Measurements from ENCODE around the gene ENTPD2. TPM values are rescaled to one million over a fixed set of nuclear protein-coding genes. Genes with fewer than 3 reads are reported as not detected.

The ENTPD2 gene
- total and polyA plus RNA-seq, 9 of the 15 experiments (the other 6 are each of a cell fraction or from before 2014, with no cell fraction given) = 0.04 to 0.60 (median 0.14) TPM; not detected in 4

DNA sequence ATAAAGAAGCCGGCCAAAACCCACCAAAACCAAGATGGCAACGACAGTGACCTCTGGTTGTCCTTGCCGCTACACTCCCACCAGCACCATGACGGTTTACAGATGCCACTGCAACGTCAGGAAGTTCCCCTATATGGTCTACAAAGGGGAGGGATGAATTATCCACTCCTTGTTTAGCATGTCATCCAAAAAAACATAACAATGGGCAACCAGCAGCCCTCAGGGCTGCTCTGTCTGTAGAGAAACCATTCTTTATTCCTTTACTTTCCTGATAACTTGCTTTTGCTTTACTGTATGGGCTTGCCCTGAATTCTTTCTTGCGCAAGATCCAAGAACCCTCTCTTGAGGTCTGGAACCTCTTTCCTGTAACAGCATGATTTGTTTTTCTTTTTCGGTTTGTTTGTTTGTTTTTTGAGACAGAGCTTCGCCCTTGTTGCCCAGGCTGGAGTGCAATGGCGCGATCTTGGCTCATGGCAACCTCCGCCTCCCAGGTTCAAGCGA lies 21.5 kb upstream of the ENTPD2 start (continued):
- peak; percentile 83 for TF ChIP-seq ZKSCAN8 (CRISPR knock-in tag; IDR thresholded peaks at IDR 0.05)
- no peak for TF ChIP-seq ZNF75A (CRISPR knock-in tag; IDR thresholded peaks at IDR 0.05)
- TF ChIP-seq, protein P1, sequence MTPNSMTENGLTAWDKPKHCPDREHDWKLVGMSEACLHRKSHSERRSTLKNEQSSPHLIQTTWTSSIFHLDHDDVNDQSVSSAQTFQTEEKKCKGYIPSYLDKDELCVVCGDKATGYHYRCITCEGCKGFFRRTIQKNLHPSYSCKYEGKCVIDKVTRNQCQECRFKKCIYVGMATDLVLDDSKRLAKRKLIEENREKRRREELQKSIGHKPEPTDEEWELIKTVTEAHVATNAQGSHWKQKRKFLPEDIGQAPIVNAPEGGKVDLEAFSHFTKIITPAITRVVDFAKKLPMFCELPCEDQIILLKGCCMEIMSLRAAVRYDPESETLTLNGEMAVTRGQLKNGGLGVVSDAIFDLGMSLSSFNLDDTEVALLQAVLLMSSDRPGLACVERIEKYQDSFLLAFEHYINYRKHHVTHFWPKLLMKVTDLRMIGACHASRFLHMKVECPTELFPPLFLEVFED (CRISPR knock-in tag; conservative IDR thresholded peaks at IDR 0.05) = no peak
- TF ChIP-seq MCM5 (IDR thresholded peaks at IDR 0.05; ENCODE audit: low read depth) = no peak
- TF ChIP-seq, protein P2, sequence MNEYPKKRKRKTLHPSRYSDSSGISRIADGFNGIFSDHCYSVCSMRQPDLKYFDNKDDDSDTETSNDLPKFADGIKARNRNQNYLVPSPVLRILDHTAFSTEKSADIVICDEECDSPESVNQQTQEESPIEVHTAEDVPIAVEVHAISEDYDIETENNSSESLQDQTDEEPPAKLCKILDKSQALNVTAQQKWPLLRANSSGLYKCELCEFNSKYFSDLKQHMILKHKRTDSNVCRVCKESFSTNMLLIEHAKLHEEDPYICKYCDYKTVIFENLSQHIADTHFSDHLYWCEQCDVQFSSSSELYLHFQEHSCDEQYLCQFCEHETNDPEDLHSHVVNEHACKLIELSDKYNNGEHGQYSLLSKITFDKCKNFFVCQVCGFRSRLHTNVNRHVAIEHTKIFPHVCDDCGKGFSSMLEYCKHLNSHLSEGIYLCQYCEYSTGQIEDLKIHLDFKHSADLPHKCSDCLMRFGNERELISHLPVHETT (CRISPR knock-in tag; conservative IDR thresholded peaks at IDR 0.05 in 1 of 2, IDR thresholded peaks at IDR 0.05 in 1 of 2) = peak in 1 of 2 experiments; percentile 93; a peak in 2 of 4 replicates
- peak; percentile 9 for TF ChIP-seq GTF2E2 (tag; IDR thresholded peaks at IDR 0.05)
- no peak for TF ChIP-seq TCF7 (IDR thresholded peaks at IDR 0.05; ENCODE audit: borderline replicate concordance)
- no peak for TF ChIP-seq RAD51 (IDR thresholded peaks at IDR 0.05; ENCODE audit: borderline replicate concordance, low read depth)
- TF ChIP-seq BRCA1 (IDR thresholded peaks at IDR 0.05) = no peak
- no peak for TF ChIP-seq BRCA1 (CRISPR knock-in tag; IDR thresholded peaks at IDR 0.05)
- TF ChIP-seq ZNF184 (CRISPR knock-in tag; IDR thresholded peaks at IDR 0.05) = no peak
- TF ChIP-seq KHSRP (IDR thresholded peaks at IDR 0.05) = no peak
- TF ChIP-seq KLF1 (tag; IDR thresholded peaks at IDR 0.05) = no peak; the same call in none of the 2 replicates
- TF ChIP-seq MYNN (IDR thresholded peaks at IDR 0.05) = no peak
- TF ChIP-seq MYNN (CRISPR knock-in tag; IDR thresholded peaks at IDR 0.05) = no peak
- no peak for TF ChIP-seq ZSCAN32 (CRISPR knock-in tag; IDR thresholded peaks at IDR 0.05)
- TF ChIP-seq, protein P3, sequence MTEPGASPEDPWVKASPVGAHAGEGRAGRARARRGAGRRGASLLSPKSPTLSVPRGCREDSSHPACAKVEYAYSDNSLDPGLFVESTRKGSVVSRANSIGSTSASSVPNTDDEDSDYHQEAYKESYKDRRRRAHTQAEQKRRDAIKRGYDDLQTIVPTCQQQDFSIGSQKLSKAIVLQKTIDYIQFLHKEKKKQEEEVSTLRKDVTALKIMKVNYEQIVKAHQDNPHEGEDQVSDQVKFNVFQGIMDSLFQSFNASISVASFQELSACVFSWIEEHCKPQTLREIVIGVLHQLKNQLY (CRISPR knock-in tag; conservative IDR thresholded peaks at IDR 0.05) = no peak
- TF ChIP-seq CREM (IDR thresholded peaks at IDR 0.05; ENCODE audit: low read depth) = peak; percentile 53; the same call in 1 of the 2 replicates
- TF ChIP-seq NCOA6 (IDR thresholded peaks at IDR 0.05) = no peak
- no peak for TF ChIP-seq FUS (optimal IDR thresholded peaks at IDR 0.05; ENCODE audit: low read depth, low read length)

Data from K562 (cell line).